Kidney (tissue), 14 donors: ENCODE data around the gene FBLN5. TPM values are rescaled to one million over a fixed set of nuclear protein-coding genes. Genes with fewer than 3 reads are reported as not detected.

Source experiments
- DNase-seq, 5 donors: peaks; one replicate each; pipeline ENCODE4 v3.0.0-alpha.2; 2013 to 2020
- FAIRE-seq: peaks from 2 replicates; lab custom pipeline; 2012; peaks lifted over from hg19 to GRCh38; lab: Jason Lieb, UNC
- H3K27ac ChIP-seq, 2 donors: one replicate each; pipeline ENCODE4 v1.7.0; 2013; ENCODE audit warnings: low read depth in 2 of 2, low read length in 2 of 2, inconsistent platforms in 1 of 2
- H3K27me3 ChIP-seq: one replicate; pipeline ENCODE4 v1.7.1; 2013; ENCODE audit warnings: low read length, inconsistent platforms; ENCODE audit not compliant: control insufficient read depth, insufficient read depth
- H3K36me3 ChIP-seq, 3 donors: one replicate each; pipeline versions ENCODE4 v1.7.0 to v1.7.1; 2013; ENCODE audit warnings: low read length in 3 of 3, control low read depth in 1 of 3, inconsistent platforms in 1 of 3; ENCODE audit not compliant: insufficient read depth in 3 of 3, control insufficient read depth in 2 of 3
- H3K4me1 ChIP-seq, 3 donors: one replicate each; pipeline versions ENCODE4 v1.7.0 to v1.7.1; 2013; ENCODE audit warnings: low read length in 3 of 3, inconsistent platforms in 1 of 3, low read depth in 1 of 3; ENCODE audit not compliant: control insufficient read depth in 2 of 3, insufficient read depth in 2 of 3
- H3K4me3 ChIP-seq, 3 donors: one replicate each; pipeline versions ENCODE4 v1.7.0 to v1.8.1; 2013; ENCODE audit warnings: low read length in 3 of 3, control low read depth in 1 of 3, inconsistent platforms in 1 of 3
- H3K9ac ChIP-seq, 3 donors: one replicate each; pipeline versions ENCODE4 v1.7.0 to v1.7.1; 2013; ENCODE audit warnings: low read length in 3 of 3, control low read depth in 1 of 3, inconsistent platforms in 1 of 3
- H3K9me3 ChIP-seq, 3 donors: one replicate each; pipeline versions ENCODE4 v1.7.0 to v1.7.1; 2013; ENCODE audit warnings: low read length in 3 of 3, control low read depth in 1 of 3, inconsistent platforms in 1 of 3; ENCODE audit not compliant: control insufficient read depth in 2 of 3, insufficient read depth in 1 of 3
- CTCF ChIP-seq: IDR thresholded peaks from 3 replicates; pipeline ENCODE4 v1.5.1; 2012; ENCODE audit warnings: mild to moderate bottlenecking, moderate library complexity, borderline replicate concordance; ENCODE audit not compliant: insufficient read depth; ENCODE audit errors: extremely low read depth
- intact Hi-C: fragments of 100-400 bp; cut with DNase I; formaldehyde crosslinking; loops from one replicate; pipeline ENCODE4 v1.11.1; 2022
- polyA plus RNA-seq: library from polyadenylated mRNA; stranded (reverse); fragments of 350-450 nt; fragmentation: Illumina TruSeq; extraction: RNeasy Lipid Tissue Mini Kit (QIAGEN cat#74804); gene quantifications from one replicate; pipeline ENCODE4 v1.2.3, GENCODE V29; 2014; ENCODE audit warnings: low read depth, low replicate concordance; ENCODE audit not compliant: insufficient read depth
- total RNA-seq: library from RNA; stranded (reverse); fragmentation: NEBNext Ultra II Directional; extraction: Animal tissue kit (Norgen Biotek cat#: 25700); gene quantifications from one replicate; pipeline ENCODE4 v1.2.1, GENCODE V29; 2021
- donor health status: control.
- donor health status: control.
- donor health status: control.
- donor health status: control.
- donor health status: control.
- donor health status: DM: yes; HTN: yes; CAD: no.
- donor health status: Normal renal cell carcinoma (clear cell type).

FBLN5 gene
- total and polyA plus RNA-seq, 2 donors from 2014 or later: 75.2 to 99.0 TPM

- H3K4me3 ChIP-seq: no peak overlapping the region
- intact Hi-C loops: no loop called here
- no peaks in the 10 kb centered on the region for H3K36me3 ChIP-seq
- H3K27ac ChIP-seq: no peak overlapping the region
- FAIRE-seq: no peak
- H3K9ac ChIP-seq: no peak overlapping the region
- H3K9me3 ChIP-seq: no peaks in the 10 kb centered on the region
- DNase-seq: no peak
- no peak for TF ChIP-seq CTCF
- H3K4me1 ChIP-seq: no peaks in the 10 kb centered on the region
- no peaks in the 10 kb centered on the region for H3K27me3 ChIP-seq
Observed at GRCh38 chr14:91844029-91844428, 103.5 kb downstream of the FBLN5 start.

GRCh38 chr14:91843437-91843836, 104.1 kb downstream of the FBLN5 start:
- Histone ChIP-seq H3K4me1 (no peaks in the 10 kb centered on the region), H3K27ac (no peak overlapping the region), H3K36me3 (no peaks in the 10 kb centered on the region), H3K4me3 (no peak overlapping the region), H3K27me3 (no peaks in the 10 kb centered on the region), H3K9ac (no peak overlapping the region), H3K9me3 (no peaks in the 10 kb centered on the region)
- DNase-seq: no peak
- TF ChIP-seq CTCF: no peak
- FAIRE-seq: no peak
- intact Hi-C loops: no loop called here

GRCh38 chr14:91841065-91841464, 106.4 kb downstream of the FBLN5 start:
- no peak for FAIRE-seq
- H3K4me3 ChIP-seq: no peak overlapping the region
- no peaks in the 10 kb centered on the region for H3K36me3 ChIP-seq
- peaks cover 0 to 6% (median 6%) of the 10 kb centered on the region in 3 donors for H3K4me1 ChIP-seq
- no peaks in the 10 kb centered on the region for H3K9me3 ChIP-seq
- TF ChIP-seq CTCF: no peak
- no peak overlapping the region for H3K9ac ChIP-seq
- H3K27me3 ChIP-seq: no peaks in the 10 kb centered on the region
- intact Hi-C loops: no loop called here
- DNase-seq: no peak
- no peak overlapping the region for H3K27ac ChIP-seq

- Histone ChIP-seq H3K36me3 (no peaks in the 10 kb centered on the region), H3K4me3 (no peak overlapping the region), H3K27me3 (peaks cover 3% of the 10 kb centered on the region), H3K27ac (no peak overlapping the region), H3K4me1 (peaks cover 0 to 6% (median 6%) of the 10 kb centered on the region in 3 donors), H3K9me3 (no peaks in the 10 kb centered on the region), H3K9ac (no peak overlapping the region)
- intact Hi-C loops: no loop called here
- no peak for TF ChIP-seq CTCF
- DNase-seq: no peak
- FAIRE-seq: no peak
Observed at GRCh38 chr14:91839749-91840148, 107.7 kb downstream of the FBLN5 start.
